Esophagus squamous epithelium (tissue), 4 donors: ENCODE results near the gene C3orf22.

Source experiments
- POLR2A ChIP-seq, 4 donors: fragments of 450-650 bp; IDR thresholded peaks; one replicate each; pipeline ENCODE4 v1.6.1; 2017; ENCODE audit warnings: antibody characterized with exemption in 4 of 4, mild to moderate bottlenecking in 4 of 4, moderate library complexity in 3 of 4
- TF ChIP-seq, protein P1 (sequence below), 6 experiments: fragments of 450-650 bp in 4 of 6; fragments of 200-600 bp in 2 of 6; sonication (generic) in 2 of 6; IDR thresholded peaks; one replicate each; pipeline ENCODE4 v1.5.1; 2016 to 2019; ENCODE audit warnings: antibody characterized with exemption in 6 of 6, mild to moderate bottlenecking in 4 of 6, moderate library complexity in 4 of 6

DNA sequence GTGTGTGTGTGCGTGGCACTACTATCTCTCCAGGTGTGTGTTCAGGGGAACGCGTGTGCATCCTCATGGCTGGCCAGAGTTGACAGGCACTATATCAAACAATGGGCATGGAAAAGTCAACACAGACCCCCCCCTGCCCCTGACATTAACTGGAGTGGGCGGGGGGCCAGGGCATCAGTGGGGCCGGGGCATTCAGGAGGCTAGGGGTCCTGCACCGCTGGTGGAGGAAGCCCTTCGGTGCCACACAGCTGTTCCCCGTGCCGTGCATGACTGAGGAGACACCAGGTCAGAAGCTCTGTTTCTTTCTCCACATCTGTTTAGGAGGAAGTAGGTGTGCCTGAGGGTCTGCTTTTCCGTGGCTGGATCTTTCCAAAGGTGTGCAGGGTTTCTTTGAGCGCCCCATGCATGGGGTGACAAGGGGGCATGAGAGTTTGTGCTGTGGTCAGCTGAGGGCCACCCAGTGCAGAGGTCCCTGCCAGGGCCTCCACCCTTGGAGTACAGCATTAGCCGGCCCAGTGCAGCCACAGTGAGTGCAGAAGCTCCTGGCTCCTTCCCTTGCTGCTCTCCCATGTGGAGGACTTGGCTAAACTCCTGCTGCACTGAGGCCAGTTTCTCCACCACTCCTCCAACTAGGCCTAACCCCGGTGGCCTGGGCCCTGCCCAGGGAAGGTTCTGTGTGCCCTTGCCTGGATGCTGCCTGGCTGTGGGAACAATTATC, 7.5 kb downstream of the C3orf22 start:
- TF ChIP-seq, protein P1, sequence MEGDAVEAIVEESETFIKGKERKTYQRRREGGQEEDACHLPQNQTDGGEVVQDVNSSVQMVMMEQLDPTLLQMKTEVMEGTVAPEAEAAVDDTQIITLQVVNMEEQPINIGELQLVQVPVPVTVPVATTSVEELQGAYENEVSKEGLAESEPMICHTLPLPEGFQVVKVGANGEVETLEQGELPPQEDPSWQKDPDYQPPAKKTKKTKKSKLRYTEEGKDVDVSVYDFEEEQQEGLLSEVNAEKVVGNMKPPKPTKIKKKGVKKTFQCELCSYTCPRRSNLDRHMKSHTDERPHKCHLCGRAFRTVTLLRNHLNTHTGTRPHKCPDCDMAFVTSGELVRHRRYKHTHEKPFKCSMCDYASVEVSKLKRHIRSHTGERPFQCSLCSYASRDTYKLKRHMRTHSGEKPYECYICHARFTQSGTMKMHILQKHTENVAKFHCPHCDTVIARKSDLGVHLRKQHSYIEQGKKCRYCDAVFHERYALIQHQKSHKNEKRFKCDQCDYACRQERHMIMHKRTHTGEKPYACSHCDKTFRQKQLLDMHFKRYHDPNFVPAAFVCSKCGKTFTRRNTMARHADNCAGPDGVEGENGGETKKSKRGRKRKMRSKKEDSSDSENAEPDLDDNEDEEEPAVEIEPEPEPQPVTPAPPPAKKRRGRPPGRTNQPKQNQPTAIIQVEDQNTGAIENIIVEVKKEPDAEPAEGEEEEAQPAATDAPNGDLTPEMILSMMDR (IDR thresholded peaks at IDR 0.05), result no peak
- TF ChIP-seq POLR2A (IDR thresholded peaks at IDR 0.05), result no peak
